NK-92 treated with Interleukin-12 subunit alpha and Interleukin-12 subunit beta, amount 100 ng/mL, for 24 hours (cell line): ENCODE data around the gene TMC2.
"Not testable (repeated sequence)": the region's sequence is repeated elsewhere in the genome, so short reads cannot be mapped to it uniquely, and the experiment has no call there.

Experiments used
- DNase-seq: peaks from one replicate; lab custom pipeline; 2025; lab: John Stamatoyannopoulos, UW

The TMC2 gene

DNA sequence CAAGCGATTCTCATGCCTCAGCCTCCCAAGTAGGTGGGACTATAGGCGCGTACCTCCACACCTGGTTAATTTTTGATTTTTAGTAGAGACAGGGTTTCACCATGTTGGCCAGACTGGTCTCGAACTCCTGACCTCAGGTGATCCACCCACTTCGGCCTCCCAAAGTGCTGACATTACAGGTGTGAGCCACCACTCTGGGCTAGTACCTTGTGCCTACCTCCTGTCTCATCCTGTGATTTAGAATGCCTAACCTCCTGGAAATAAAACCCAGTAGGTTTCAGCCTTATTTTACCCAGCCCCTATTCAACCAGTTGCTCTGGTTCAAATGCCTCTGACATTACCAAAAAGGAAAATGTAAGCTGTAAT, 10.2 kb upstream of the TMC2 start:
- not testable (repeated sequence) for DNase-seq

DNA sequence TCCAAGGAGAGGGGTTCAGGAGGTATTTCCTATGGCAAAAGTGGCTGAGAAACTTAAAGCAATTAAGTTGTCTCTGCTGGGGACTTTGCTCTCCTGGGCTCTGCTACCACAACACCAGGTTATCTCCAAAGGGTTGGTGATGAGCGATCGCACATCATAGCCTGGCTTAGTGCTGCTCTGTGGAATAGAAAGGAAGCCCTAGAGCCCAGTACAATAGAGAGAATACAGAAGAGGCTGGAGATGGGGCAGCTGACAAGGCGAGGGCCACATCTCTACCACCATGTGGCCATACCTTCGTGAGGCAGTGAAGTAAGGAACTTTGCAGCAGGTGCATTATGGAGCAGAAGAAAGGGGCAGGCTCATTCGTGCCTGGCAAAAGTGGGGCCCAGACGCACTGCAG, 8.6 kb upstream of the TMC2 start:
- DNase-seq = no peak

DNA sequence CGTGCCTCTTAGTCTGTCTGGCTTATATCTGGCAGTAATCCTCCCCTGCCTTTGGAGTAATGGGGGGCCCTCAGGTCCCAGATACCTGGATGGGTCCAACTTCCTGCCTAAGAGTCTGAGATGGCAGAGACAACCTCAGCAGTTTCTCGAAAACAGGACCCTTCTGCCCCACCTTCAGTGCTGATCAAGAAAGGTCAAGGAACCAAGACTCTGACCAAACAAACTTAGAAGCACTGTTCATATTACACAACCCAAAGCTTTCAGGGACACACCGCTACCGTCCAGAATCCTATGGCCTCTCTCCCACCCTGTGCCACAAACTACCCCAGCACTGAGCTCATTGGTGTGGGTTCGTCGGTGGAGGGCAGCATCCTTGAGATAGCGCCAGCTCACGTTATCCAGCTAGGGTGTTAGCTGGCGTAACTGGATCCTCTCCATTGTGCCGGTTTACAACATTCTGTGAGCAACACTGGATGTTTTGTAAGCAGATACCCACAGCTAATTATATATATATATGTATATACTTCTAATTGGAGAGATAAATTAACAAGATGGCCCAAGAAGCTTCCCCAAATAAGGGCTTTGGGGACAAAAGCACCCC, 7.6 kb upstream of the TMC2 start:
- DNase-seq = no peak

DNA sequence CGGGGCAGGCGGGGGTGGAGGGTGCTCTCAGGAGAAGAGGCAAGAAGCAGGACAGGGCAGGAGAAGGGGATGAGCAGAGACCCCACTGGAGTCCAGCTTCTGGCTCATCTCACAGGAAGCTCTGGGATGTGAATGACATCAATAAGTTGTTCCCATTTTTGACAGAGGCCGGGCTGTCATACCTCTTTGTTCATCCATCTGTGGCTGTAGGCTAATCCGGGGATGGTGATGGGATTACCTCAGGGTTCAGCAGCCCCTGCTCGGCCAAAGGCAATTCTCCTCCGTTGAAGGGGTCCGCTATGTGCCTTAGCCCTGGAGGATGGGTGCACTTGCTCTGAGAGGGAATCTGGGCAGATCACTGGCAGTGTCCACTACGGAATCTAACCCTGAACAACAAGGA, 3.3 kb upstream of the TMC2 start:
- no peak for DNase-seq

DNA sequence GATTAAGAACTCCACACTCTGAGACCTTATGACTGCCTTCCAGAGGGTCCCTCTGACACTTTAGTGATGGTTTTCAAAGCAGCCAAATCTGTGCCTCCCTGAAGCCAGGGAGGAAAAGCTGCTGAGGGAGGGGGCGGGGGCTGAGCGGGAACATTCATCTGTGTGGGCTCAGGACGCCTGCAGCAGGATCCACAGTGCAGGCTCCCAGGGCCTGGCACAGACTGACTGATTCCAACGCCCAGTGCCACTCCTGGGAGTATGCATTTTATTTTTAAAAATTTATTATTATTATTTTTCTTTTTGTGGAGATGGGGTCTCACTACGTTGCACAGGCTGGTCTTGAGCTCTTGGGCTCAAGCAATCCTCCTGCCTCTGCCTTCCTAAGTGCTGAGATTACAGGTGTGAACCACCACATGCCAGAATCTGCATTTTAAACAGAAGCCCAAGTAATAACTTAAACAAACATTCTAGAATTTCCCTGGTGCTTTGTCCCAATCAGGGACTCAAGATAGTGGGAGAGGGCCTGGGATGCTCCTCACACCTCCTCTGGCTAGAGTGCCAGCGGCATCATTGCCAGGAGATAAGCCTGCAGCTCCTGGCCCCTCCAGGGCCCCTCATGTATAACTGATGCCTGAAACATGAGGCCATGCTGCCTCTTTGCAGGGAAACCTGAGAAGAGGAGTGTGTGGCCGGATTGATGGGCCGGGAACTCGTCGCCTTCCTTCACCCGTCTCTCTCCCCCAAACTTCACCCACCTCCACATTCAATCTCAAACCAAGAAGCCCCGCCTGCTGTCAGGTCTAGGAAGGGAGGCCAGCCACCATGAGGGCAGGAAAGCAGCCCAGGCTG, 438 bp upstream of the TMC2 start:
- DNase-seq = no peak

DNA sequence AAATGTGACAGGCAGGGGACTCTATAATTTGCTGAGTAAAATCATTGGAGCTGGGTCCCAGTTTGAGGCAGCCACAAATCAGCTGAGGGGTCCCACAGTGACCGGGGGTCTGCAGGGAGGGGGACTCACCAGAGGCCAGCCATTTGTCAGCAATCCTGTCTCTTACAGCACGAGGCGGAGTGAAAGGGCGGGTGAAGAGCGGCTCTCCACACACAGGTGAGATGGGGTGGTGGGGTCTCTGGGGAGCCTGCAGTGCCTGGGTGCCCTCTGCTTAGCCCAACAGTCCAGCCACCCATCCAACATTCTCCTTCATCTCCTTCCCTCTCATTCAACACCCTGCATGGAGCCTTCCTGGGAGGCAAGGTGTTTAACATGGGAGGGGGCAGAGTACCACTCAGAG, 728 bp downstream of the TMC2 start:
- no peak for DNase-seq

DNA sequence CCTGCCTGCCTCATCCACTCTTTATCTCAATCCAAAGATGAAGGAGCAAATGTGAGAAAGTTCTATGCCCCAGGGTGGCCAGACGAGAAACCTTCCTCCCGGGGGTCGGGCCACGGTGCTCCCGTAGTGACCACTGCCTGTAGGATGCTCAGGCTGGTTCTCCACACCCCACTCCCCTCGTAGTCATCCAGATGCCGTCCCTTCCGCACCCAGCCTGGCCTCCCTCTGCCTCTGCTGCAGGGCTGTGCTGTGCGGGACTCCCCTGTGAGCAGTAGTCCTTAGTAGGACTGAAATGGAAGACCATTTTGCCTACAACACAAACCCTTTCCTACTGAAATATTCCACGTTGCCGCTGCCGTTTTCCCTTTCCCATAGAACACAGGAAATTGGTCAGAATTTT, 2.0 kb downstream of the TMC2 start:
- DNase-seq = no peak

DNA sequence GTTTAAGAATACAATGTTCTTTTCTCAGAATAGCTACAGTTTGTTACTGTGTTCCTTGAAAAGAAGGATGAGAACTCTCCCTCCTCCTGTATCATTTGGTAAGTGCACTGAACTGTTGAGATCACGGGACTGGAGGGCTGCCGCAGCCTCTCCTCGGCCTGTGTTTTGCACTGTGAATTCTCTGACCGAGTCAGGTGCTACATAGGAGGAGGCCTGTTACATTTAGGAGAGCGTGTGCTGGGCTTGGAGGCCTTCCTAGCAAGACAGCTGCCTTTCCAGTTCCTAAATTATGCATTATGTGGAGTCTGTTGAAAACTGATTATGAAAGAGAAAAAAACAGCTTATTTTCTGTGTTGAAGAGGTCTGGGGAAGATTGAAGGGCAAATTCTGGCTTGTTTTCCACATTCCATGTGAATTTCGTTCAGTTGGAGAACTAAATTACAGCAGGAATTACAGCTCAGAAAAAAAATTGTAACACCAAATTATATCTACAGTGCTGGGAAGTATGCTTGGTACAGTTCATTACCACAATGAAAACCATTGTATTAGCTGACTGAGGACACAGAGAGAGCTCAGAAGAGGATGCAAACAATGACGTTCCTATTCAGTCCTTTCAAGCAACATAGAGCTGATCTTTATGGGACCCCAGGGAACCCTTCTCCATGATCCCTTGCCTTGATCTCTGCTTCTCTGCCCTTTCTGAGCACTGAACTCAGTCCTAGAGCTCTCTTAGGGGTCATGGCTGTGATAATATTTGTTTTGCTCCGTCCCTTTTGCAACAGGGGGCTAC, 2.8 kb downstream of the TMC2 start:
- no peak for DNase-seq

DNA sequence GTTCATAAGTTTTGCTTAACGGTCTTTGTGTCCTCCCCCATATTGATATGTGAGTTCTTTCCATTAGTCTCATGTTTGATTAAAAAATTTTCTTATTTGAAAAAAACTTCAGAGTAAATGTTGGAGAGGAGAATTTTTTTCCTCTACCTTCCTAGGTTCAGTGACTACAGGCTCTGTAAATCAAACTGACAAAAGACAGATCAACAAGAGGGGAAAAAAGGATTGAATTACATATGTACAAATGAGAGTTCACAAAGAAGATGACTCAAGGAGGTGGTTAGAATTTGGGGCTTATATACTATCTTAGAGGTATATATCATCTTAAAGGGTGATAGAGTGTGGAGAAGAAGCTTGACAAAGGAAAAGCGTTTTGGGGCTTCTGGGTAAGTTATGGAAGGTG, 5.6 kb downstream of the TMC2 start:
- DNase-seq = no peak

DNA sequence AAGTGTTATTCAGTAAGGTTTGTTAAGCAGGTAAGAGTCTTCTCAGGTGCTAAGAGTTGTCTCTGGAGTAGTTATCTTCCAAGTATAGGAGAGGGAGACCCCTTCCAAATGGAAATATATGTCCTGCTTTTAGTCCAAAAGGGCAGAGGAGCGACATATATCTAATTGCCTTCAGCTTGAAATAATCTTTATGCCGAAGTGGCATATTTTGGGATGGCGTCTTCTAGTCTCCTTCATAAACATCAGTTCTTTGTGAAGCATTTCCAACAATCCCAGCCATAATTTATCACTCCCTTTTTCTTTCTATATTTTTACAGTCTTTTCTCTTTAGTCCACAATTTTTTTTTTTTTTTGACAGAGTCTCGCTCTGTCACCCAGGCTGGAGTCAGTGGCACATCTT, 6.0 kb downstream of the TMC2 start:
- DNase-seq = no peak

DNA sequence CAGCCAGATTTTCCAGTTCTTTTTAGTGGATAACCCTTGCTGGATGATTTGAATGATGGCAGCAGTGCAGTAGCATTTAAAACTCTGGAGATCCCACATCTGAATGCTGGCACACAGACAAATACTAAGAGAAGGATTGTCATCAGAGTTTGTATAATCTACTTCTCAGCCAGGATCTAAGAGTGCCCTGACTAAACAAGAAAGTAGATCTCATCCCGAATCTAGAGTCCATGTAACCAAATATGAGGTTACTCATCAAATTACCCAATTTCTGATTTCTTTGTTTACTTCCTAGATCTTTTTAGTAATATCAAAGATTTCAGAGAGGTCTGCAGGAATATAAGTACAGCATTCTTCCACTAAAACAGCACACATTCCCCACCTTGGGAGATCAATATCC, 7.8 kb downstream of the TMC2 start:
- no peak for DNase-seq

DNA sequence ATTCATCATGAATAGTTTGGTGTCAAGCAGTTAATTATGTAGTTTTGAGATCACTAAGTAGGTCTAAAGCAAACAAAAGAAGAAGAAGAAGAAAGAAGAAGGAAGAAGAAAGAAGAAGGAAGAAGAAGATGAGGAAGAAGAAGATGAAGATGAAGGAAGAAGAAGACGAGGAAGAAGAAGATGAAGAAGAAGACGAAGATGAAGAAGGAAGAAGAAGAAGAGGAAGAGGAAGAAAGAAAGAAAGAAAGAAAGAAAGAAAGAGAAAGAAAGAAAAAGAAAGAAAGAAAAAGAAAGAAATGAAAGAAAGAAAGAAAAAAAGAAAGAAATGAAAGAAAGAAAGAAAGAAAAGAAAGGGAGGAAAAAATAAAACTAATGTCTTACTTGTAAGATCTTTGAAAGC, 9.2 kb downstream of the TMC2 start:
- no peak for DNase-seq

DNA sequence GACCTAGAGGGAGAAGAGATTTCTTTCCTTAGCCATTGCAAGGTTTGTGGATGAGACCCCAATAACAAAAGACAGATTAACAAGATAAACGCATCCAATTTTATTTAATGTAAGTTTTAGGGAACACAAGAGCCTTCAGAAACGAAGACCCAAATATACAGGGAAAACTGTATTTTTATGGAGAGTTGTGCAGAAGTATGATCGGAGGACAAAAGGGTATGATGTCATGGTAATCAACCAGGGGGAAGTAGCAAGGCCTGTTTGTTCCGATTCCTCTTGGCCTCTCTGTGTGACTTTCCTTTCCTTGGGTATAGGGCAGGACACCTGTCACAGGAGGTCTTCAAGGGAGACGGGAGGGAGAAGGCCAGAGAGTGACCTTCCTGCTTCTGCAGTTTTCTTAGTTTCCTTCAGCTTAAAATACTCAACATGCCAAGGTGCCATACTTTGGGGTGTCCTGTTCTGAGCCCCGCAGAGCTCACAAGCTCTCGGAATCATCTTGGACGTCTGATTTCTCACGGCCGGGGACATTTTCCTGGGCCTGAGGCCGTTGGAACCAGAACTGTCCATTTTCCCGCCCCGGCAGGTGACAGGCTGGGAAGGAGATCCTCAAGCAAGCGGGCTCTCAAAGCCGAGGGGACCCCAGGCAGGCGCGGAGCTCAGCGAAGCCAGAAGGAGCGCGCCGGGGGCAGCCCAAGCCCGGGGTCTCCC, 21.7 kb downstream of the TMC2 start:
- no peak for DNase-seq

DNA sequence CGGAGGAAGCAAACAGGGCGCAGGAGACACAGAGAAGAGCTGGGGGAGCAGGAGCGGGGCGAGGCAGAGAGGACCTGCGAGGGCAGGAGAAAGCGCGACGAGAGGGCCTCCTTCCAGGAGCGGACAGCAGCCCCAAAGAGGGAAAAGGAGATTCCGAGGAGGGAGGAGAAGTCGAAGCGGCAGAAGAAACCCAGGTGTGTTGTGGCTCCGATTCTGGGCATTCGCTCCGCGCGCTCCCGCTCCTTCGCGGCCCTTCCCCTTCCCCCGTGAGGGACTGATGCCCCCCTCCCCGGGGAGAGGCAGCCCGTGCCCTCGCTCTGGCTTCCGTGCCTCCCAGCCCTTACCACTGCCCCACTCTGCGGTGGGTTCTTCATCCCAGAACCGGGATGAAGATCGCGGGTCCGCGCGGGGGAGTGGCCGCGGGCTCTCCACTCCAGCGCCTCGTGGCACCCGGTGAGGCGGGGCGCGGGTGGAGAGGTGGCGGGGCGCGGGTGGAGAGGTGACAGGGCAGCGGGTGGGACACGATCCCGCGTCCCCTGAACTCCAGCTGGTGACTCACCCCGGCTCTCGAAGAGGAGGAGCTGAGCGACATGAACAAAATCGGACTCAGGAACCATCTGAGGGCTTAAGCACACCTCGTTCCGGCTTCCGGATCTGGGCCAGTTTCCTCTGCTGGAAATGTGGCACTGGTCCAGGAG, 22.4 kb downstream of the TMC2 start:
- no peak for DNase-seq

DNA sequence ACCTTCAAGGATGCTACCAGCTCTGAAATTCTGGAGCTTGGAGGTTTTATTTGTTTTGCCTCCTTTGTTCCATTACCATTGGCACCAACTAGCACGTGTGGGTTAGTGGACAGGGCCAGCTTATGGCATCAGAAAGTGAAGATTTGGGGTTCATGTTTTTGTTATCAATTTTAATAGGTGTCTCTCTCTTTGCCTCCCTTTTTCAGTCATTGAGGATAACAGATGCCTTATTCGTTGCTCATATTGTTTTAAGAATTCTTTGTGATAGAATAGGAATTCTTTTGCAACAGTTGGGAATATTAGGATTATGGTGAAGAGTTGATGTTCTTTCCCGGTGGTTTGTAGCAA, 22.9 kb downstream of the TMC2 start:
- no peak for DNase-seq

DNA sequence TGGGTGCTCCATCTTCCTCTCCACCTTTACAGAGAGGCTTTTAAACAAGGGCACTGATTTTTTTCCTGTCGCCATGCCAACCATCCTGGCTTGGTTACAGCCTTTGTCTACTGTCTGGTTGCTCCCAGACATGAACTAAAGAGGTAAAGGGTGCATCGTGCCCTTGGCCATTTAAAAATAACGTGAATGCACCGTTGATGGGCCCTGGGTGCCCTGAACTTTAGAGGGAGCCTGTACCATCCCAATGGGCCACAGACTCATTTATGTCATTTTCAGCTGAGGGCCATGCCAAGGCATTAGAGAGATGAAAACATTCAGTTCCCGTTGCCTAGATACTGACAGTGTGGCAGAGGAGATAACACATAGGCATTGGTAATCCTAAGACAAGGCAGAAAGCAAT, 23.3 kb downstream of the TMC2 start:
- DNase-seq = no peak

DNA sequence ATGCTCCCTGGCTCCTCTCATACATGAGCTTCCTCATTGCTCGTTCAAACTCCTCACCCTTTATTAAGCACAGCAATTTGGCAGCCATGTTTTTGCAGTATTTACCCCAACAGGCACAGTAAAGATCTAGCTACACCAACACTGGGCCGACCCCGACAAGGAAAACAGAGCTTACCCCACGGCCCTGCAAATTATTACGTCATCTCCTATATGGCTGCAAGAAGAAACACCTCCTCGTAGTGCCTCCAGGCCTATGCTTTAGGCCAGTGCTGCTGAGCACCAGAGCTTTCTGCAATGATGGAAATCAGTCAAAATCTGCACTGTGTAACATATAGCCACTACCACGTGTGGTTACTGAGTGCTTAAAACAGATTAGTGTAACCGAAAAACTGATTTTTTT, 26.7 kb downstream of the TMC2 start:
- DNase-seq = no peak

DNA sequence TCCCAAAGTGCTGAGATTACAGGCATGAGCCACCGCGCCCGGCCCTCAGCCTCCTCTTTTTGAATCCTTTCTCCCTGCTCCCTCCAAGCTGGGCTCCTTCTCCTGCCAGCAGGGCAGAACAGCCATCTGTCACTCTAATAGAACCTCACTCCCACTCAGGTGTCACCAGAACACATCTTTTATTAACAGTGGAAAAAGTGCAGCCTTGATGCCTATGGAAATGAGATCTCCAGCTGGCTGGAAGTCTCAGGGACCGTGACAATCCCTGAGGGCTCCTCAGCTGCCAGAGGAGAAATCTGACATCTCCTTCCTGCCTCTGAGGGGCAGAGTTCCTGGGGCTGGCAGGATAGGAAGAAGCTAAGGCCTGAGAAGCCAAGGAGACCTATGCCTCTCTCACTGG, 28.0 kb downstream of the TMC2 start:
- no peak for DNase-seq

DNA sequence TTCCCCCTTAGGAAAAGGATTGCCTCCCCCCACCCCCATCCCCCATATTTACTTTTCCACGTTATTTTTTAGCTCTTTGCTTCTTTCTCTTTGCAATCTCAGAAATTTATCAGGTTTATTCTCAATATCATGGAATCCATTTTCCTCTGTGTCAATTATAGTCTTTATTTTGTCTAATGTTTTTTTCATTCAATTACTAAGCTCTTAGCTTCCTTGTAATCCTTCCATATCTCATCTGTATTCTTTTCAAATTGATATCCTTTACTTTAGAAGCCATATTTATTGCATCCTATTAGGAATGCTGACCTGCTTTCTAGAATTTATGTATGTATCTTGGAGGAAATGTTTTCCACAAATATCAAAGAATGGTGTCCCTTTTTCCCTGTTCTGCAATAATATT, 39.3 kb downstream of the TMC2 start:
- no peak for DNase-seq

DNA sequence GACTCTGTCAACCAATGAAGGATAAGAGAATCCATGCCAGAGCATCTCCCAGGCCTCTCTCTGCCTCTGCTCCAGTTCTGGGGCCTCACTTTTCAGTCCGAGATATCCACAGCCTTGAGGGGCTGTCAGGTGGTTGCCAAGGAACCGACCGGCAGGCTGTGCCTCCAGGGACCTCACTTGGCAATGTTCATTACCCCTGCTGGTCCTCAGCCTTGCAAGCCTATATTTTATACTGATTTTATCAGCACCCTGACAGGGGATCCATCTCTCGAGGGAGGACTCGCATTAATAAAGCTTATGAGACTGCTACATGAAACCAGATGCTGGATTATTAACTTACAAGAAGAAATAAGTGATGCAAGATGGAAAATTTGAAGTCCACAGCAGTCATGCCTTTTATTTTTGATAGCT, 39.9 kb downstream of the TMC2 start:
- DNase-seq = no peak

DNA sequence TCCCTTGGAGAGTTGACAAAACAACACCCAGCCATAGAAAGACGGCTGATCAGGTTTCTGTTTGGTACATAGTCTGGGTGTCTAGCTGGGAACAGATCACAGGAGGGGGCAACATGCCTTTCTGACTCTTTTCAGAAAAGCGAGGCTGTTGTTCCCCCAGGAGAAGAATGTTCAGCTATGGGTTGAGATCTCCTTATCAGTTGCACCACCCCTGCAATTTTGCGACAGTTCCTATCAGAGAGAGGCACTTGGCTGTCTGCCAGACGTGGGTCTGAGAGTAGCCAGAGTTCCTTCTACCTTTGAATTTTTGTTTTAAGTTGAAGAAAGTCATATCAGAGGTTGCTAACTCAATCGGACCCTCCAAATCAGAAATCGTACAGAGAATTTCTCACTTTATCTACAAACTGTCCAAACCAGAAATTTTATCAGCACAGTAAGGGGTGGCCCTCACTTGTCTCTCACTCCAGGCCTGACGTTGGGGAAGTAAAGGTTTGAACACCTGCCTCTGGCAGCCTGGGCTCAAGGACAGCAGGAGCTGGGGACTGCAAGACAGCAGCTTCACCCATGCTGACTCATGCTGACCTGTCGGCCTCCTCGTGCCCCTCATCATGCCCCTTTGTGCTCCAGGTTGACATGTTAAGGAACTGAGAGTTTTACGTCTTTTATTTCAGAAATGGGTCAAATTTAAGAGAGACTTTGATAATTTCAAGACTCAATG, 42.3 kb downstream of the TMC2 start:
- DNase-seq = no peak
